WI38 (cell line): ENCODE measurements around the gene GCK.

ENCODE experiments used
- H3K4me3 ChIP-seq: 2 replicates; pipeline ENCODE4 v1.5.1; 2011; ENCODE audit warnings: low read depth, mild to moderate bottlenecking, control low read depth, low read length
- CTCF ChIP-seq: IDR thresholded peaks from 2 replicates; pipeline ENCODE4 v1.5.1; 2012; ENCODE audit warnings: low read depth, mild to moderate bottlenecking, control low read depth, low read length

Gene GCK

GRCh38 chr7:44112231-44112996, 76.8 kb downstream of the GCK start:
- TF ChIP-seq CTCF = no peak
- H3K4me3 ChIP-seq = no peak overlapping the region

- H3K4me3 ChIP-seq = no peak overlapping the region
- TF ChIP-seq CTCF = no peak
These were observed 77.5 kb downstream of the GCK start for GRCh38 chr7:44111761-44112160.

GRCh38 chr7:44110719-44111635, 78.3 kb downstream of the GCK start:
- H3K4me3 ChIP-seq = no peak overlapping the region
- no peak for TF ChIP-seq CTCF

GRCh38 chr7:44109991-44110390, 79.2 kb downstream of the GCK start:
- no peak for TF ChIP-seq CTCF
- no peak overlapping the region for H3K4me3 ChIP-seq

- no peak for TF ChIP-seq CTCF
- H3K4me3 ChIP-seq = no peak overlapping the region
These were observed 80.2 kb downstream of the GCK start for GRCh38 chr7:44108768-44109750.

- no peak overlapping the region for H3K4me3 ChIP-seq
These were observed 81.1 kb downstream of the GCK start for GRCh38 chr7:44107961-44108767.

More at GRCh38 chr7:44107961-44108767, 81.1 kb downstream of the GCK start:
- no peak for TF ChIP-seq CTCF
